Endometrial microvascular endothelial cells (primary cell): Measurements from ENCODE around the gene CSHL1. TPM values are rescaled to one million over a fixed set of nuclear protein-coding genes. Genes with fewer than 3 reads are reported as not detected.
"Not testable (repeated sequence)": the region's sequence is repeated elsewhere in the genome, so short reads cannot be mapped to it uniquely, and the experiment has no call there.

Source experiments
- in situ Hi-C: cut with HindIII; loops from 2 replicates; pipeline ENCODE4 v1.10.0; 2017; ENCODE audit warnings: low sequenced_read_pairs, low pct_unique_long_range_greater_than_20kb; ENCODE audit errors: inconsistent ontology term
- total RNA-seq: library from RNA; depleted of rRNA; stranded (reverse); fragments of >200 nt; gene quantifications from one replicate; pipeline ENCODE4 v1.2.3, GENCODE V29; 2015; ENCODE audit errors: inconsistent ontology term

Gene CSHL1
- total RNA-seq, 1 donor from 2014 or later, result not detected

GRCh38 chr17:63869491-63870291 is 41.4 kb downstream of the CSHL1 start:
- in situ Hi-C loops, result not testable (repeated sequence)

DNA sequence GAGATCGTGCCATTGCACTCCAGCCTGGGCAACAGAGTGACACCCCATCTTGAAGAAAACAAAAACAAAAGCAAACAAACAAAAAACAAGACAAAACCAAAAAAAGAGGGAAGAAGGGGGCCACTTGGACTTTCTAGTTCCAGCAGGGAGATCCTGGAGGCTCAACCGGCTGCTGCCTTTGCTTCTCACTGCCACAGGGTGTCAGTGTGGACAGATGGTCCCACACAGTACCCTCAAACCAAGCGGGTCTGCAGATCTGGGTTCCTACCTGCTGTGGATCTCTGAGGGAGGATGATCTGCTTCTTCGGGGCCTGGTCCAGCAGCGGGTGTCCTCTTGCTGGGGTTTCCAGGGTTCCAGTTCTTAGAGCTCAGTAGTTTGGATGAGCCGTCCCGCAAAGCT is 44.4 kb downstream of the CSHL1 start:
- in situ Hi-C loops, result not testable (repeated sequence)

Other genes with a start within 250 kb of the CSHL1 start
- 14.8 TPM for gene LIMD2, start 211.1 kb downstream of the CSHL1 start, total RNA-seq
- 39.5 TPM for gene STRADA, start 169.5 kb downstream of the CSHL1 start, total RNA-seq
- gene CCDC47, start 137.7 kb downstream of the CSHL1 start, total RNA-seq, result 48.7 TPM
- 42.6 TPM for gene DDX42, start 137.1 kb downstream of the CSHL1 start, total RNA-seq
- gene PSMC5, start 83.8 kb downstream of the CSHL1 start, total RNA-seq, result 89.9 TPM
- 55.8 TPM for gene FTSJ3, start 83.6 kb downstream of the CSHL1 start, total RNA-seq
- gene SMARCD2, start 68.6 kb downstream of the CSHL1 start, total RNA-seq, result 81.4 TPM
- gene CSH2, start 37.6 kb downstream of the CSHL1 start, total RNA-seq, result not detected
- gene GH2, start 29.3 kb downstream of the CSHL1 start, total RNA-seq, result not detected
- not detected for gene CSH1, start 14.7 kb downstream of the CSHL1 start, total RNA-seq
- gene GH1, start 7.6 kb upstream of the CSHL1 start, total RNA-seq, result not detected
- gene CD79B, start 21.1 kb upstream of the CSHL1 start, total RNA-seq, result 0.93 TPM
- gene SCN4A, start 61.7 kb upstream of the CSHL1 start, total RNA-seq, result not detected
- gene PRR29, start 87.1 kb upstream of the CSHL1 start, total RNA-seq, result not detected
- 1,904 TPM for gene ICAM2, start 109.4 kb upstream of the CSHL1 start, total RNA-seq
- 23.1 TPM for gene ERN1, start 218.9 kb upstream of the CSHL1 start, total RNA-seq